ENCODE measurements around the gene SPATS2.

Gene SPATS2

DNA sequence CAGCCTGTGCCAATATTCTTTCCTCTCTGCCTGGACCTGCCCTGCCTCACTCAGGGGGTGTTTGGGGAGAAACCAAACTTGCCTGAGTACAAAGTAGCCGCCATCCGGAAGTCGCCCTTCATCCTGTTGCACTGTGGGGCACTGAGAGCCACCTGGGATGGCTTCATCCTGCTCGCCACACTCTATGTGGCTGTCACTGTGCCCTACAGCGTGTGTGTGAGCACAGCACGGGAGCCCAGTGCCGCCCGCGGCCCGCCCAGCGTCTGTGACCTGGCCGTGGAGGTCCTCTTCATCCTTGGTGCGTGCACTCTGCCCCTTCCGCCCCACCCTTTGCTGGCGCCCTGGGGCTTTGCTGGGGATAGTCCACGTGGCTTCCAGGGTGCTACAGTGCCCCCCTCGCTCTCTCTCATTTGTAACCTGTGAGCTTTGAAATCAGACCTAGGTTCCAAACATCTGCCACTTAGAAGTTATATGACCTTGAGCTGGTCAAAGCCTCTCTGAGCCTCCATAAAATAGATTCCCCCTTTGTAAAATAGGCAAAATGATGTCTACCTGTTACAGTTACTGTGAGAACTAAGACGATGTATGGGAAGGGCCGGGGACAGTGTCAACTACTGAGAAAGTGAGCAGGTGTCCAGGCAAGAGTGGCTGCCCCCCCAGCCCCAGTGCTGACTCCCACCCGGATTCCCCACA is 176.1 kb downstream of the SPATS2 start:
- DNase-seq = no peak

DNA sequence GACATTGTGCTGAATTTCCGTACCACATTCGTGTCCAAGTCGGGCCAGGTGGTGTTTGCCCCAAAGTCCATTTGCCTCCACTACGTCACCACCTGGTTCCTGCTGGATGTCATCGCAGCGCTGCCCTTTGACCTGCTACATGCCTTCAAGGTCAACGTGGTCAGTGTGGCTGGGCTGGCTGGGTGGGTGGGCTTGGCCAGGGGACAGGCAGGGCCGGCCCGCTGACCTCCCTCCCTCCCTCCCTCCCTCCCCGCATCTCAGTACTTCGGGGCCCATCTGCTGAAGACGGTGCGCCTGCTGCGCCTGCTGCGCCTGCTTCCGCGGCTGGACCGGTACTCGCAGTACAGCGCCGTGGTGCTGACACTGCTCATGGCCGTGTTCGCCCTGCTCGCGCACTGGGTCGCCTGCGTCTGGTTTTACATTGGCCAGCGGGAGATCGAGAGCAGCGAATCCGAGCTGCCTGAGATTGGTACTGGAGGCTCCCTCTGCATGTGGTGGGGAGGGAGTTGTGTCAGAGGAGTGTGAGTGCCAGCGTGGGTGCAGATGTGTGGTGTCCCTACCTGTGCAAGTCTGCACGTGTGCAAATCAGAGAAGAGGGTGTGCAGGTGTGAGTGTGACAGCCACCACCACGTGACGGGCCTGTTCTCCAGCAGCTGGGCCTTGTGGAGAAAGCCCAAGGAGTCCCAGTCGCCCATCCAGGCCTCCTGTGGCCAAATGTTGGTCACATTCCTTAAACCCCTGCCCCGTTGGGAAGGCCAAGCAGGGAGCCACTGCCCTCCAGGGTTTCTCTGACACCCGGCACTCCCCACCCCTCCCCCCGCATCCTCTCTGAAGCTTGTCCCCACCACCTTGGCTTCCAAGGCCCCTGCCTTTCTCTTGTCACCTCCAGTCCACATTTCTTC is 176.9 kb downstream of the SPATS2 start:
- DNase-seq = no peak

DNA sequence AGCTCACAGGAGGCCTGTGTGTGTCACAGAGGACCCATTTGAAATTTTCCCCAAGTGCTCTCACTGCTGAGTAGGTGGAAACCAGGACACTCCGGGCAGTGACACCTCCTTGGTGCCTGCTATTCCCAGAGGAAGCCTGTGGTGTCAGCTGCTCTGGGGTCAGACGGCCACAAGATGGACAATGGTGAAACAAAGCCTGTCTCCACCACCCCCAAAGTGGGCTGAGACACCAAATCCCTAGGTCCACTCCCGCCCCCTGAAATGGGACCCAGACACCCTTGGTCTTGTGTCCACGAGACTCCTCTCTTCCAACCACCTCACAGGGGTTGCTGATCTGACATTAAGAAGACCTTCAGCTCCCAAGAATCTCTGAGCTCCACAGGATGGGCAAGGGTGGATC is 178.6 kb downstream of the SPATS2 start:
- no peak for DNase-seq

GRCh38 chr12:49546481-49546880 is 179.2 kb downstream of the SPATS2 start:
- DNase-seq = no peak

- DNase-seq = no peak
These were observed 179.9 kb downstream of the SPATS2 start for GRCh38 chr12:49547090-49547690.

GRCh38 chr12:49548481-49548821 is 181.2 kb downstream of the SPATS2 start:
- DNase-seq = no peak

DNA sequence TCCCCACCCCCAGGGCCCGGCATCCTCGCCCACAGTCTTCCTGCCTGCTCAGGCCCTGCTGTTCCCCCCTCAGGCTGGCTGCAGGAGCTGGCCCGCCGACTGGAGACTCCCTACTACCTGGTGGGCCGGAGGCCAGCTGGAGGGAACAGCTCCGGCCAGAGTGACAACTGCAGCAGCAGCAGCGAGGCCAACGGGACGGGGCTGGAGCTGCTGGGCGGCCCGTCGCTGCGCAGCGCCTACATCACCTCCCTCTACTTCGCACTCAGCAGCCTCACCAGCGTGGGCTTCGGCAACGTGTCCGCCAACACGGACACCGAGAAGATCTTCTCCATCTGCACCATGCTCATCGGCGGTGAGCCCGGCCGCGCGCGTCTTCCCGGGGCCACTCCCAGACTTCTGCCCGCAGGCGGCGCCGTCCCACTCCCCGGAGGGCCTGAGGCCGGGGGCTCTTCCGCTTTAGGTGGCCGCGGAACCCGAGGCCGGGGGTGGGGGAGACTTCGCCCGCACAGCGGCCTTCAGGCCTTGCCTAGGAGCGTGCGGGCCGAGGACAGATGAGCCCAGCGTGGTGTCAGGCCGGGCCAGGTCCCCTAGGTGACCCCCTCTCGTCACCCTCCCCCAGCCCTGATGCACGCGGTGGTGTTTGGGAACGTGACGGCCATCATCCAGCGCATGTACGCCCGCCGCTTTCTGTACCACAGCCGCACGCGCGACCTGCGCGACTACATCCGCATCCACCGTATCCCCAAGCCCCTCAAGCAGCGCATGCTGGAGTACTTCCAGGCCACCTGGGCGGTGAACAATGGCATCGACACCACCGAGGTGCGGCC is 181.8 kb downstream of the SPATS2 start:
- DNase-seq = peak; percentile 15 to 25

DNA sequence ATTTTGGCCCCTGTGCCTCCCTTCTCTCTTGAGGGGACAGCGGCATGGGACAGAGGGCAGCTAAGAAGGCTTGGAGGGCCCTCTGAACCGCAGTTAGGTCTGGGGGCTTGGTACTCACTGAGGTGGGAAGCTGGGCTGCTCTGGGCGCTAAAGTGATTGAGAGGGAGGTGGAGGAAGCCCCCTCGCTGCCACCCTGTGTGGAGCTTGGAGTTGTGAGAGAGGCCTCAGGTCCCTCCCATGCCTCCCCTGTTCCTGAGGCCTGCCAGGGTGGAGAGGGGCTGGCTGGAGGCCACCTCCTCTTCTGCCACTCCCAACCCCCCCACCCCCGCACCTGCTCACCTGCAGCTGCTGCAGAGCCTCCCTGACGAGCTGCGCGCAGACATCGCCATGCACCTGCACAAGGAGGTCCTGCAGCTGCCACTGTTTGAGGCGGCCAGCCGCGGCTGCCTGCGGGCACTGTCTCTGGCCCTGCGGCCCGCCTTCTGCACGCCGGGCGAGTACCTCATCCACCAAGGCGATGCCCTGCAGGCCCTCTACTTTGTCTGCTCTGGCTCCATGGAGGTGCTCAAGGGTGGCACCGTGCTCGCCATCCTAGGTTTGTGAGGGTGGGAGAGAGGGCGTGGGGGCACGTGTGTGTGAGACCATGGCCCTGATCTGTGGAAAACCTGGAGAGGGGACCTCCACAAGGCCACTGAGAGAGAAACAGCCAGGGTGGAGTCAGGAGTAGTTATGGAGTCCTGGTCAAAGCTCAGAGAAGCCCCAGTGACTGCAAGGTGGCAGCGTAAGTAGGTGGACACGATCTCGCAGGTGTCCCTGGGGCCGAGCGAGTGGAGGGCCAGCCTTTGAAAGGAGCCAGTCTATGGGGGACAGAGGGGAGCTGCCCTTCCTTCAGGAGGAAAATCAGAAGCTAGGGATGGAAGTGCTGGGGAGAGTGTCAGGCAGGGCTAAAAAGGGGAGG is 182.8 kb downstream of the SPATS2 start:
- no peak for DNase-seq

DNA sequence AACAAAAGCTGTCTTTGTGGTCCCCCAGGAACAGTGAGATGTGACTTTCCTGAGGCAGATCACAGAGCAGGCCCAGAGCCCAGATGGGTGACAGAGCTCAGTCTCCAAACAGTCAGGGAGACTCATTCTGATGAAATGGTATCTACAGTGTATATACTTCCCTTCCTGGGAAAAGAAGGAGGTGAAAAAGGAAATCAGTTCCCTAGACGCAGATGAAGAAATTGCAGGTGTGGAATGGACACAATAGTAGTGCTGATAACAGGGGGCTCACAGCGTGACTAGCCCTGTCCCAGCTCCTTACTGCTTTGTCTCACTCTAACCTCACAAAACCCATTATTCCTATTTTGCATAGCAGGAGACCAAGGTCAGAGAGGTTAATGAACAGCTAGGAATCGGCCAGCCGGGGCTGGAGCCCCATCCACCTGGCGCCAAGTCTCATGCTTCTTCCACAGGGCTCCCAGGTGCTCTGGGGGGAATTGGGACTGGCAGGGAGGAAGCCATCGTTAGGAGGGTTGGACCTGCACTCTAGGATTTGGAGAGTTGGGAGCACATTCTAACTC is 183.5 kb downstream of the SPATS2 start:
- no peak for DNase-seq

GRCh38 chr12:49552014-49552413 is 184.8 kb downstream of the SPATS2 start:
- no peak for DNase-seq

GRCh38 chr12:49552425-49552824 is 185.2 kb downstream of the SPATS2 start:
- no peak for DNase-seq

DNA sequence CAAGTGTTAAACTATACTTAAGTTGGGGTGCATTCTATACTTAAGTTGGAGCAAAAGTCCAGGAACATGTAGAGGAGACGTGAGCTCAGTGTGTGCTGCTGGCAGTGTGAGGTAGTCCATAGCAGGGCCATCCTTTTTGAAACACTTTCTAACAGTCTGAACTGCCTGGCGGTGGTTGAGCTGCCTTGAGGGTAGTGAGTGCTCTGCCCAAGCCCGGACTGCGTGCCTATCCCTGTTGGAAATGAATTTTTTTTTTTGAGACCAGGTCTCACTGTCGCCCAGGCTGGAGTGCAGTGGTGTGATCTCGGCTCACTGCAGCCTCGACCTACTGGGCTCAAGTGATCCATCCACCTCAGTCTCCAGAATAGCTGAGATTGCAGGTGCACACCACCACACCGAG is 185.6 kb downstream of the SPATS2 start:
- DNase-seq = no peak

GRCh38 chr12:49553512-49554088 is 186.3 kb downstream of the SPATS2 start:
- peak in 1 of 2 donors; percentile 64 for DNase-seq

DNA sequence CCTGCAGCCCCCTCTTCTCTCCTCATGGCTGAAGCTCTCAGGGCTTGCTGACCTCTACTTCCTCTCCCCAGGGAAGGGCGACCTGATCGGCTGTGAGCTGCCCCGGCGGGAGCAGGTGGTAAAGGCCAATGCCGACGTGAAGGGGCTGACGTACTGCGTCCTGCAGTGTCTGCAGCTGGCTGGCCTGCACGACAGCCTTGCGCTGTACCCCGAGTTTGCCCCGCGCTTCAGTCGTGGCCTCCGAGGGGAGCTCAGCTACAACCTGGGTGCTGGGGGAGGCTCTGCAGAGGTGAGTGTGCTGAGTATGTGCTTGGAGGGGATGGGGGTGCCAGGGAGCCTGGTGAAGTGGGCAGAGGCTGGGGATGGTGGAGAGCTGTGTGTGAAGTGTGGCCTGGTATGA is 187.0 kb downstream of the SPATS2 start:
- no peak for DNase-seq

DNA sequence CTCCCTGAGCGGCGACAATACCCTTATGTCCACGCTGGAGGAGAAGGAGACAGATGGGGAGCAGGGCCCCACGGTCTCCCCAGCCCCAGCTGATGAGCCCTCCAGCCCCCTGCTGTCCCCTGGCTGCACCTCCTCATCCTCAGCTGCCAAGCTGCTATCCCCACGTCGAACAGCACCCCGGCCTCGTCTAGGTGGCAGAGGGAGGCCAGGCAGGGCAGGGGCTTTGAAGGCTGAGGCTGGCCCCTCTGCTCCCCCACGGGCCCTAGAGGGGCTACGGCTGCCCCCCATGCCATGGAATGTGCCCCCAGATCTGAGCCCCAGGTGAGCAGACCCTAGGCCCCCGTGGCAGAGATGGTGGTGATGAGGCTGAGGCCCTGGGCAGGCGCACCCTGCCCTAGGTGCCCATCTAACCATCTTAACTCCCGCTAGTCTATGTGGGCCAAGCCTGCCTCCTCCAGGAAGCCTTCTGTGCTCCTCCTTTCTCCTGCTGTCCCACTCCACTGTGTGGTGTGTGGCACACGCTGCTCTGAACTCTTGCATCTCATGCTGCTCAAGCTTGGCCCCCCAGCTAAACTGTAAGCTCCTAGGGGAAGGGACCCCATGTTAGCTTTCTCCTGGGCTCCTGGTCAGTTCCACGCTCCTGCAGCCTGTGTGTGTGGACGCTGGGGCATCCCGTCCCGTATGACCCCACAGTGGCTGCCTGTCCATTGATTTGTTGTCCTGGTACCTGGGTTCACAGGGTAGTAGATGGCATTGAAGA is 188.5 kb downstream of the SPATS2 start:
- no peak for DNase-seq

GRCh38 chr12:49556391-49557186 is 189.3 kb downstream of the SPATS2 start:
- no peak for DNase-seq

GRCh38 chr12:49557187-49557916 is 190.1 kb downstream of the SPATS2 start:
- DNase-seq = no peak

DNA sequence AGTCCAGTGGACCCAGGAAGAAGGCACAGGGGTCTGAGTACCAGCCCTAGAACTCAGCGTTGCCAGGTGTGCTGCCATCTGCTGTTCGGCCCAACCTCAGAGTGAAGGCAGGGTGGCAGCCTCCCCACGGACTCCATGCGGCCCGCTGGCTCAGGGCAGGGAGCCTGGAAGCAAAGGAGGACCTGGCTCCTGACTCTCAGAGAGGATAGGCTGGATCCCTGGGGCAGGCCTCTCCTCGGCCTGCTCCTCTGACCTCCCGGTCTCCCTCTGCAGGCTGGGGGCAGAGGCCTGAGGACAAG is 190.6 kb downstream of the SPATS2 start:
- DNase-seq = no peak

DNA sequence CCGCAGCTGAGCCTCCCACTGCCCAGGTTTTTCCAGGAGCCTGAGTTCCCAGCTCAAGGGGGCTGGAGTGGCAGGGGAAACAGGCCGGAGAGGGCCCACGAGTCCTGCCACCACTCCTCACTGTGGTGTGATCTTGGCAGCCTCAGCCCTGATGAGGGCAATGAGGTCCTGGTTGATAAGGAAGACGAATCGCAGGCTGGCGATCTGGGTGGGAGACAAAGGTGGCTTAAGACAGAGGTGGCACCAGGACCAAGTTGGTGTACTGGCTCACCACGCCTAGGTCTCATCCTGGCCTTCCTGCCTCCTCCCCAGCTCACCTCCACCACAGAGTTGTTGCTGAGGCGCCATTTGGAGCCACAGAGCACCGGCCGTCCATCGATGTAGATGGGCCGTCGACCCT is 191.3 kb downstream of the SPATS2 start:
- no peak for DNase-seq

Data from CD4-positive, alpha-beta T cell treated with Interleukin-1 beta for 1 hour (primary cell).